NCI-H2196 (cell line): ENCODE measurements around the gene ZCWPW2.

ENCODE experiments used
- DNase-seq: peaks from one replicate; lab custom pipeline; 2025; ENCODE audit not compliant: unreplicated experiment; lab: John Stamatoyannopoulos, UW

Gene ZCWPW2

DNA sequence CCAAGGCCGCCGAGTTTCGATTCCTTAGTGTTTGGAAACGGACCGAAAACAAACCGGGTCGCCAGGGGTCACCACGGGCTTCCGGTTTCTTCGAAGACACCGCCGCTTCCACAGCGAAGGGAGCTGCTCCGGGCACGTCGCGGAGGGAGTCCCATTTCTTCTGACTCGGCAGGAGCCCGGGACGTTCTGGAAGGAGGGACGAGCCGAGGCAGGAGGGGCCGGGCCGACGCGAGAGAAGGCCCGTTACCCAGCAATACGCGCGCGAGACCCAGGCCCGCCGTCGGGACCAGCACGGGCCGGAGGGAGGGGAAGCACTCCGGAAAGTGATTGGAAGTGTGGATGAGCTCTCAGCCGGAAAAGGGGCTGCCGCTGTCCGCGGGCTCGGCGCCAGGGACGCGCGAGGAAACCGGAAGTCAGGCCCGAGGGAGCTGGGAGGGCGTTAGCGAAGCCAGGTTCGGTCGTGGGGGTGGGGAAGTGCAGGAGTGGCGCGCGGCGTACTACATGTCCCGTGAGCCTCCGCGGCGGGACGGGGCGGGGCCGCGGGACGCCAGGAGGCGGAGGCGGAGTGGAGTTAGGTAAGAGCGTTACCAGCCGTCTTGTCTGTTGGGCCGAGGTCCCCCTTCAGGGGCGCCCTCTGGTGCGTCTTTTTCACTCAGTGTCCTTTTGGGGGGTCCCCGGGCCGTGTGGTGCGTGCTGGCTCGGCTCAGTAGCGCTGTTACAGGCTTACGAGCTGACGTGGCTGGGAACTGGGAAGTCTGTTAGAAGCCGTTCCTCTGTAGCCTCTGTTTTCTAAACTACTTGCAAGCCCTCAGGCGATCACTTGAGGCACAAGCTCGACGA is at the start of gene ZCWPW2, which contains the start of gene AZI2:
Gene ZCWPW2 (plus strand): TSS at position 93 of the 840 bp plus-strand sequence. CDS start 64,348 bp downstream, outside the sequence.
Gene AZI2 (minus strand): TSS at position 196 of the 840 bp plus-strand sequence. CDS start 8,207 bp downstream, outside the sequence.
- peak; percentile 86 for DNase-seq

DNA sequence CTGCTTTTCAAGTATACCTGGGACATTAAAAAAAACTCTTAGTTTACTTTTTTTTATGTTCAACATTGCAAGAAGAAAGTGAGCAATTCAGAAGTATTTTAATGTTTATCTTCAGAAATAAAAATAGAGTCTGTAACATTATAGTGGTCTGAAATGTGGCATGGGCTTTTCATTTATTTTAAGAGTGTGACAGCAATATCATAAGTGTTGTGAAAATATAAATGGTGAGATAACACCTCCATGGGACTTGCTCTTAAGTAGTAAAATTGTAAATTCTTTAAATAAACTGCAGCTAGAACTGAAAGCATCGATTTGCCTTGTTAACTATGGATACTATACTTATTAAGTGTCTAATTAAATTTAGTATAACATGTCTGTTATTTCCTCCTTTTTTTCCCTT is 48.8 kb upstream of the ZCWPW2 start:
- no peak for DNase-seq

GRCh38 chr3:28300345-28300962 is 48.1 kb upstream of the ZCWPW2 start:
- no peak for DNase-seq

- no peak for DNase-seq
Measured at GRCh38 chr3:28301688-28302087, 46.8 kb upstream of the ZCWPW2 start.

- no peak for DNase-seq
Measured at GRCh38 chr3:28308196-28308595, 40.3 kb upstream of the ZCWPW2 start.

DNA sequence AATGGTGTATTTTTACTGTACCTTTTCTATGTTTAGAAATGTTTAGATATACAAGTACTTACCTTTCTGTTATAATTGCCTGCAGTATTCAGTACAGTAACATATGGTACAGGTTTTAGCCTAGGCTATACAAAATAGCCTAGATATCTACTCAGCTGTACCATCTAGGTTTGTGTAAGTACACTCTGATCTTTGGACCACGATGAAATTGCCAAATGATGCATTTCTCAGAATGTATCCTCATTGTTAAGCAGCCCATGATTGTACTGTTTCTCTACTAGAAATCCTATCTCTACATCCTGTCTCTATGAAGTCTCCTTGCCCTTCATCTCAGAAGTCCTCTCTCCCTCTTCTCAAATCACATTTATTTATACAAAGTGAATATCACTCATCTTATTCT is 32.8 kb upstream of the ZCWPW2 start:
- DNase-seq, result no peak

- no peak for DNase-seq
Measured at GRCh38 chr3:28316226-28316625, 32.3 kb upstream of the ZCWPW2 start.

DNA sequence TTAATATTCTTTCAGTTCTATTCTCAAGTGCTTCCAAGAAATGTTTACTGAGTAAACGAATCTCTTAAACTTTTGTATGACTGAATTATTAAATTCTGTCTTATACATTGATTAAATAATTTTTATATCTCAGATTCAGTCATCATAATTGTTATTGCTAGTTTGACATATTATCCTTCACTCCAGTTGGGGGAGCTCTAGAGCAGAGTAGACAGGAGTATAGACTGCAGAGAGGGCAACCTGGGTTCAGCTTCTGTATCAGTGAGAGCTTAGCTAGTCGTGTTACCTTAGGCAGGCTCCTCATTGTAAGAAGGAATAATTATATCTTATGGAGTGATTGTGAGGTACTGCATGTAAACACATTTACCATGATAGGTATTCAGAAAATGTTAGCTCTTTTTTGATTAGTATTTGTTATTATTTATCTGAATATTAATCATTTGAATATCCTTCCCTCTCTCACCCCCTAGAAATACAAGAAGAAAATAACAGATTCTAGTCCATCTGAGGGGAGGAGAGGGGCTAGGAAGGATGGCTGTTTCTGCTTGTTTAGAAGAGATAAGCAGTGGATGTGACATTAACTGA is 31.0 kb upstream of the ZCWPW2 start:
- DNase-seq, result peak; percentile 17

DNA sequence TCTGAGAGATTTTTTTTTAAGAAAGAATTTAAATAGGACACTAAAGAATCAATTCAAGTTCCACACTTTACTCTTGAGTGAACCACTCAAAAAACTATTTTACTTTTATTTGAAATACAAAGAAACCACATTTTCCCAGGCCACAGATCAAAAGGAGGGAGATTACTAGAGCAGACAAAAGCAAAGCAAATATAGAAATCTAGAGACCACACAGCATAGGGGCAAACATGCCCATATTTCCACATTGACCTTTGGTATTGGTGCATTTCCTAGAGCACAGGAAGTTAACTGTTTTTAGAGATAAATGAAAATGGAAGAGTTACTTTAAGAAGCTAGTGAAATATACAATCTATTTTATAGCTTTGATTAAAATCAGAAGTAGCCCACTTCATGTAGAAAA is 27.5 kb upstream of the ZCWPW2 start:
- no peak for DNase-seq

GRCh38 chr3:28322464-28322863 is 26.1 kb upstream of the ZCWPW2 start:
- DNase-seq, result no peak

GRCh38 chr3:28326458-28326926 is 22.0 kb upstream of the ZCWPW2 start:
- no peak for DNase-seq

- peak; percentile 15 for DNase-seq
Measured at GRCh38 chr3:28328188-28329151, 20.1 kb upstream of the ZCWPW2 start.

- DNase-seq, result no peak
Measured at GRCh38 chr3:28334552-28334951, 14.0 kb upstream of the ZCWPW2 start.

- no peak for DNase-seq
Measured at GRCh38 chr3:28335246-28335645, 13.3 kb upstream of the ZCWPW2 start.

DNA sequence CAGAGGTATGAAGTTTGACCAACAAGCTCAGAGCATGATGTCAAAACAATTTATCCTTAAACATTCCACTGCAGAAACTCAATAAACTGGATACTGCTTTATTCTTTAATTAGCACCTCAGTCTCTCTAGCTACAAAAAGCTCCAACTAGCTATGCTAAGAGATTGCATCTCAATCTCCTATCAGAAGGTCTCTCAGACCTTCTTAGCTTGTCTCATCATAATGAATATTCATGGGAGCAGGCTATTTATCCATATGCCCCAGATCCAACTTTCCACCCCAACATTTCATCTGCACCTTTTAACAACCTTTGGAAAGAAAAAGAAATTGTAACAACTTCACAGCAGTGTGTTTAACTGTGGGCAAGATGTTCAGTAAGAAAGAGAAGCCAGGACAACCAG is 11.3 kb upstream of the ZCWPW2 start:
- DNase-seq, result no peak

- no peak for DNase-seq
Measured at GRCh38 chr3:28343144-28343543, 5.4 kb upstream of the ZCWPW2 start.

GRCh38 chr3:28345690-28346089 is 2.8 kb upstream of the ZCWPW2 start:
- no peak for DNase-seq

DNA sequence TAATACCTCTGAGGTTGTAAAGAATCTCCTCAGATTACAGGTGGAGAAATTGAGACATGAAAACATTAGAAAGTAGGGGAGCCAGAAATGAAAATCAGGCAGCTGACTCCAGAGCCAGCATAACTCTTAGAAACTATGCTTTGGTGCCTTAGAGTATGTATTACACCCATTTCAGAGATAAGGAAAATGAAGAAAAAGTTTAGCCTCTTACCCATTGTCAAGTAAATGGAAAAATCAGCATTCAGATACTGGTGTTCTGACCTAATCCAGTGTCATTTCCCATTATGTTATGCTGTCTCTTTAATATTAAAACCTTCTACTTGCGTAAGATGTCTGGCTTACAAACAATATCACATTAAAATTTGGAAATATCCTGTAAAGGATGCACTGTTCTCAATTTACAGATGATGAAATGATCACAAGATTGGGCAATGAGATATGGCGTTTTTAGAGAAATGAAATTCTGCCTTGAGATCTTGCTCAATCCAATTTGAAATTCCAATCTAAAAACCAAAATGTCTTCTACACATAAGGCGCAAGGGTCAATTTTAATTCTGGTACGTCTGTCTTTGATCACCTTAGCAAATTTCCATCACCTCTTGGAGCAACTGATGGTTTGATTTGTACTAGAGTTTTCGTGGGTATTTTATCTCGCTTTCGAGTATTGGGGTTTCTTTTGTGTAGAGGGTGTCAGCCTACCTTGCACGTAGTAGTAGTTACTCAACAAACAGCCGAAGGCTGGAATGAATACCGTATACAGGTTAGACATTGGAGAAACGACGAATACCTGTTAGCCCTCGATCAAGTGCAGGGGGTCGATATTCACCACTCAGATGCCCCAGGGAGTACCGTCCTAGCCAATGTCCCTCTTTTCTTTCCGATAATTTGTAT is 902 bp upstream of the ZCWPW2 start:
- no peak for DNase-seq

GRCh38 chr3:28348265-28348628 is 274 bp upstream of the ZCWPW2 start:
- no peak for DNase-seq

GRCh38 chr3:28349469-28350000 is 1.0 kb downstream of the ZCWPW2 start:
- no peak for DNase-seq
